Fibroblast of the aortic adventitia (primary cell): ENCODE measurements around the gene ST7. TPM values are rescaled to one million over a fixed set of nuclear protein-coding genes. Genes with fewer than 3 reads are reported as not detected.

Experiments
- DNase-seq: peaks from one replicate; pipeline ENCODE4 v3.0.0-alpha.2; 2010; ENCODE audit warnings: low read depth
- H3K4me3 ChIP-seq: 2 replicates; pipeline ENCODE4 v1.5.1; 2011; ENCODE audit warnings: low read depth, mild to moderate bottlenecking, control low read depth, low read length, moderate library complexity
- CTCF ChIP-seq: IDR thresholded peaks from 2 replicates; pipeline ENCODE4 v1.5.1; 2011; ENCODE audit warnings: mild to moderate bottlenecking, low read length, control low read depth, inconsistent platforms; ENCODE audit not compliant: insufficient read depth
- total RNA-seq: library from RNA; depleted of rRNA; stranded (reverse); fragments of >200 nt; gene quantifications from 2 replicates; pipeline ENCODE4 v1.2.3, GENCODE V29; 2012; ENCODE audit warnings: low replicate concordance

ST7 gene
- total RNA-seq, 1 donor, result 22.7 TPM

GRCh38 chr7:117017017-117017451, 63.7 kb downstream of the ST7 start:
- no peak overlapping the region for H3K4me3 ChIP-seq
- TF ChIP-seq CTCF, result no peak
- no peak for DNase-seq

DNA sequence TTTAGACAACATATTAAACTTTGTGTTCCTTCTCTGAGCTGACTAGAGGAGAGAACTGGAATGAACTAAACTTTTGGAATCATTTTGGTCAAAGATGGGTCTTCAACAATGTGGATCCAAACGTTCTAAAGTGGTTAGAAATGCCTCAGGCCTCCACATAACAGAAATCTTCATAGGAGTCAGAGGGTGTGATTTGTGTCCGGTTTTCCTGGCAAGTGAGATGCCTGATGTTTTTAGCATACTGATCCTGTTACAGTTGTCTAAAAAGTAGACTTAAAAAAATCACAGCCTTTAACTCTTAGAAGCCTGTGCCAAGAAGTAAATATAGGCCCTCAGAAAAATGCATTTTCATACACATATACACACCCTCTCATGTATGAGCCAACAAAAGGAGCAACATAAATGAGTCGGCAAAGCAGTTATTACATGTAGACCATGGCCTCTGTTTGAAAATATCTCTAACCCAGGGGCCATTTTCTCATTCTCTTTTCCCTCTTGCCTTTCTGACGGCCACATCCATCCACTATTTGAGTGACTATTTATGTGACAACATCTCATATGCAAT, 64.5 kb downstream of the ST7 start:
- peak; percentile 50 for DNase-seq
- H3K4me3 ChIP-seq, result no peak overlapping the region
- no peak for TF ChIP-seq CTCF

DNA sequence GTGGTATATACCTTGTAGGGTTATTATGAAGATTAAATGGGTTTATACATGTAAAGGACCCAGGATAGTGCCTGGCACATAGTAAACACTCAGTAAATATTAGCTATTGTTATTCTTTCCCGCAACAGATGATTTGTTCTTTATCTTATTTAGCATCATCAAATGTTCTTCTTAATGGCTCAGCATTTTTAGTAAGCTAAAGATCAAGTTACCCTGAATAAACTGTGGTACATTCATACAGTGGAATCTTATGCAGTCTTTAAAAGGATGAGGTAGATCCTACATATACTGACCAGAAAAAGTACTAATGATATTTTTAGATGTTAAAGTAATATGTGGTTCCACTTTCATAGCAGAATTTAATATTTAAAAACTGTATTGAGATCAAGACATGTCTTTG, 65.4 kb downstream of the ST7 start:
- no peak for DNase-seq
- no peak overlapping the region for H3K4me3 ChIP-seq
- TF ChIP-seq CTCF, result no peak

- H3K4me3 ChIP-seq, result no peak overlapping the region
- no peak for TF ChIP-seq CTCF
Measured at GRCh38 chr7:117019287-117019686, 66.0 kb downstream of the ST7 start.

DNA sequence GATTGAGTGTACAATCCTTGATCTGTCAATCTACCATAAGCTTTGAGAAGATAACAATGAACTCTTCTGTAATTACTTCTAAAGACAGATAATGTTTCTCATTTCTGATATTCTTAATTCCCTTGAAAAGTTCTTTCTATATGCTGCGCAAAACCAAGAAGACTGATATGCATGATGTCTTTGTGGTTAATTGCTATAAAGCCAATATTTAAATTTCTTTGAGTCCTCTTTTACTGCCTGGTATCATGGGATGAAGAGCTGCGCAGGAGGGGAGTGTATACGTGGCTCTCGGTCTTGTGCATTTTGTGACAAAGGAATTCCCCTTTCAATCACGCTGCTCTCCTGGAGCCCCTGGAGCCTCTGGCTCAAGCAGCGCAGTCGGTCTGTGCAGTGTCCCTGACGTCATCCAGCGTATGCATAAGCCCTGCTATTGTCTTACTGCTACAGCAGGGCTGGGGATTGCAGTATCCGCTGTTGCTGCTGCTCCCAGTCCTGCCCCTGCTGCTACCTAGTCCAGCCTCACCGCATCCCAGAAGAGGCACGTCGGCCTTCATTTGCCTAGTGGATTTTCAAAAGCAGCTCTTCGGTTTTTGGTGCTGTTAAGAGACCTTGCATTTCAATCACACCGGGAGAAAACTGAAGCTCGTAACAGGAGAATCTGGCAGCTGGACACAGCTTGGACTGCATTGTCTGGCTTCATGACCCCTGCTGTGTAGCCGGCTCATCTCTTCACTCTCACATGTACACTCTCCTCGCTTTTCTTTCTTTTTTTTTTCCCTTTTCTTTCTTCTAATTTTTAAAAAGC, 66.7 kb downstream of the ST7 start:
- peak overlapping the region; percentile 55 for H3K4me3 ChIP-seq
- DNase-seq, result peak; percentile 95
- TF ChIP-seq CTCF, result no peak

More at GRCh38 chr7:117019287-117019686, 66.0 kb downstream of the ST7 start:
- no peak for DNase-seq

GRCh38 chr7:117020591-117020973, 67.3 kb downstream of the ST7 start:
- TF ChIP-seq CTCF, result no peak
- DNase-seq, result no peak
- H3K4me3 ChIP-seq, result peak overlapping the region; percentile 55
